Sigmoid colon (tissue), 4 donors: ENCODE results near the gene KIDINS220.

ENCODE experiments used
- CTCF ChIP-seq, 4 experiments: fragments of 450-650 bp in 3 of 4; fragments of 200-600 bp in 1 of 4; IDR thresholded peaks; one replicate each; pipeline ENCODE4 v1.5.1; 2016 to 2019; ENCODE audit warnings: antibody characterized with exemption in 4 of 4, mild to moderate bottlenecking in 3 of 4, moderate library complexity in 2 of 4
- POLR2AphosphoS5 ChIP-seq, 4 donors: sonication (generic); formaldehyde crosslinking; IDR thresholded peaks; one replicate each; pipeline ENCODE4 v1.6.1; 2017; ENCODE audit warnings: antibody characterized with exemption in 4 of 4

GRCh38 chr2:8790739-8791162 lies 46.7 kb downstream of the KIDINS220 start:
- TF ChIP-seq POLR2AphosphoS5 (IDR thresholded peaks at IDR 0.05): no peak
- TF ChIP-seq CTCF (IDR thresholded peaks at IDR 0.05): no peak
